PC-3 (cell line): Measurements from ENCODE around the gene EDN2.

Experiments used
- EZH2 ChIP-seq: fragments of 300-600 bp; sonication (generic); IDR thresholded peaks from one replicate; pipeline ENCODE4 v1.6.1; 2017; ENCODE audit warnings: antibody characterized with exemption, mild to moderate bottlenecking, low read length; ENCODE audit not compliant: unreplicated experiment
- EZH2phosphoT487 ChIP-seq: fragments of 300-600 bp; sonication (generic); IDR thresholded peaks from 2 replicates; pipeline ENCODE4 v1.6.1; 2018; ENCODE audit warnings: mild to moderate bottlenecking, antibody characterized with exemption, low read length, borderline replicate concordance
- TF ChIP-seq, protein P1 (sequence below): fragments of 300-600 bp; sonication (generic); conservative IDR thresholded peaks from 2 replicates; pipeline ENCODE4 v1.5.1; 2017; ENCODE audit warnings: antibody characterized with exemption, low read depth, mild to moderate bottlenecking, low read length

DNA sequence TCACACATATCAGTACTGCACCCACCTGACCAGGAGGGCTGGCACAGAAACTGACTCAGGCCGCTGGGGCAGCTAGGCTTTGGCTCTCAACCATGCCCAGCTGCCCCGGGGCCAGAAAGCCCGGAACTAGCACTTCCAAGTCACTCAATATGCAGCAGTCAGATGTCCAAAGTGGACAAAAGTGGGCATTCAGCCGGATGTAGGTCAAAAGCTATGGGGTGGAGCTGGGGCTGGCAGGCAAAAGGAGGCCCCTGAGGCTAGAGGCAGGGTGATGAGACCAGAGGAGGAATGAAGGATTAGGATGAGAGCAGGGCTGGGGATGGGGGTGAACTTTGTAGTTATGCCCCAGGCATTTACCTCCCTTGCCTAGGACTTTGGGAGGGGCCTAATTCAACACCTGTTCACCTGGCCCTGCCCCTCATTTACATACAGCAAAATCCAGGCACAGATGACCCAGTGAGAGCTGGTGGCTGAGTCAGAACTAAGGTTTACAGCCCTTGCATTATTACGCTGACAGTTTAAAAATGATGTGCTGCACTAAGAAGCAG lies 30.7 kb upstream of the EDN2 start:
- TF ChIP-seq, protein P1, sequence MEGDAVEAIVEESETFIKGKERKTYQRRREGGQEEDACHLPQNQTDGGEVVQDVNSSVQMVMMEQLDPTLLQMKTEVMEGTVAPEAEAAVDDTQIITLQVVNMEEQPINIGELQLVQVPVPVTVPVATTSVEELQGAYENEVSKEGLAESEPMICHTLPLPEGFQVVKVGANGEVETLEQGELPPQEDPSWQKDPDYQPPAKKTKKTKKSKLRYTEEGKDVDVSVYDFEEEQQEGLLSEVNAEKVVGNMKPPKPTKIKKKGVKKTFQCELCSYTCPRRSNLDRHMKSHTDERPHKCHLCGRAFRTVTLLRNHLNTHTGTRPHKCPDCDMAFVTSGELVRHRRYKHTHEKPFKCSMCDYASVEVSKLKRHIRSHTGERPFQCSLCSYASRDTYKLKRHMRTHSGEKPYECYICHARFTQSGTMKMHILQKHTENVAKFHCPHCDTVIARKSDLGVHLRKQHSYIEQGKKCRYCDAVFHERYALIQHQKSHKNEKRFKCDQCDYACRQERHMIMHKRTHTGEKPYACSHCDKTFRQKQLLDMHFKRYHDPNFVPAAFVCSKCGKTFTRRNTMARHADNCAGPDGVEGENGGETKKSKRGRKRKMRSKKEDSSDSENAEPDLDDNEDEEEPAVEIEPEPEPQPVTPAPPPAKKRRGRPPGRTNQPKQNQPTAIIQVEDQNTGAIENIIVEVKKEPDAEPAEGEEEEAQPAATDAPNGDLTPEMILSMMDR = no peak
- TF ChIP-seq EZH2 = no peak
- no peak for TF ChIP-seq EZH2phosphoT487
